Effector memory CD4-positive, alpha-beta T cell (primary cell): ENCODE measurements around the gene FAM163A.

Source experiments
- DNase-seq, 3 donors: peaks; one replicate each; pipeline ENCODE4 v3.0.0-alpha.2; 2020
- H3K27ac ChIP-seq: 2 replicates; pipeline ENCODE4 v1.7.0; 2013; ENCODE audit warnings: mild to moderate bottlenecking, low read length, moderate library complexity; ENCODE audit not compliant: insufficient read depth, poor library complexity, severe bottlenecking
- H3K27me3 ChIP-seq: replicated peaks from 2 replicates; pipeline ENCODE4 v1.7.0; 2013; ENCODE audit warnings: mild to moderate bottlenecking, low read length; ENCODE audit not compliant: insufficient read depth, control insufficient read depth, poor library complexity, severe bottlenecking
- H3K36me3 ChIP-seq: 2 replicates; pipeline ENCODE4 v1.7.0; 2013; ENCODE audit warnings: mild to moderate bottlenecking, low read length, moderate library complexity; ENCODE audit not compliant: control insufficient read depth, insufficient read depth
- H3K4me1 ChIP-seq: 2 replicates; pipeline ENCODE4 v1.7.0; 2013; ENCODE audit warnings: low read length, mild to moderate bottlenecking; ENCODE audit not compliant: control insufficient read depth, insufficient read depth, poor library complexity, severe bottlenecking
- H3K4me3 ChIP-seq: 2 replicates; pipeline ENCODE4 v1.7.0; 2013; ENCODE audit warnings: low read length, low read depth, mild to moderate bottlenecking; ENCODE audit not compliant: insufficient read depth, poor library complexity, severe bottlenecking
- H3K9me3 ChIP-seq: 2 replicates; pipeline ENCODE4 v1.7.0; 2013; ENCODE audit warnings: mild to moderate bottlenecking, low read length, moderate library complexity; ENCODE audit not compliant: control insufficient read depth

The FAM163A gene

GRCh38 chr1:179785728-179786127, 42.6 kb downstream of the FAM163A start:
- no peak overlapping the region for H3K27ac ChIP-seq
- H3K4me3 ChIP-seq, result no peak overlapping the region
- no peaks in the 10 kb centered on the region for H3K27me3 ChIP-seq
- no peaks in the 10 kb centered on the region for H3K36me3 ChIP-seq
- no peak for DNase-seq
- no peaks in the 10 kb centered on the region for H3K4me1 ChIP-seq
- no peaks in the 10 kb centered on the region for H3K9me3 ChIP-seq

- Histone ChIP-seq H3K27ac (no peak overlapping the region), H3K27me3 (no peaks in the 10 kb centered on the region), H3K36me3 (no peaks in the 10 kb centered on the region), H3K4me1 (no peaks in the 10 kb centered on the region), H3K4me3 (no peak overlapping the region), H3K9me3 (no peaks in the 10 kb centered on the region)
- no peak for DNase-seq
These were observed 44.0 kb downstream of the FAM163A start for GRCh38 chr1:179786815-179787685.

- Histone ChIP-seq H3K36me3 (no peaks in the 10 kb centered on the region), H3K9me3 (no peaks in the 10 kb centered on the region), H3K27me3 (no peaks in the 10 kb centered on the region), H3K4me3 (no peak overlapping the region), H3K27ac (no peak overlapping the region), H3K4me1 (no peaks in the 10 kb centered on the region)
- no peak for DNase-seq
These were observed 45.2 kb downstream of the FAM163A start for GRCh38 chr1:179788259-179788658.

GRCh38 chr1:179793281-179793680, 50.2 kb downstream of the FAM163A start:
- no peak overlapping the region for H3K4me3 ChIP-seq
- no peaks in the 10 kb centered on the region for H3K9me3 ChIP-seq
- DNase-seq, result no peak
- no peaks in the 10 kb centered on the region for H3K27me3 ChIP-seq
- H3K36me3 ChIP-seq, result no peaks in the 10 kb centered on the region
- H3K27ac ChIP-seq, result no peak overlapping the region
- no peaks in the 10 kb centered on the region for H3K4me1 ChIP-seq

GRCh38 chr1:179794146-179794545, 51.1 kb downstream of the FAM163A start:
- Histone ChIP-seq H3K4me1 (no peaks in the 10 kb centered on the region), H3K27me3 (no peaks in the 10 kb centered on the region), H3K36me3 (no peaks in the 10 kb centered on the region), H3K4me3 (no peak overlapping the region), H3K9me3 (no peaks in the 10 kb centered on the region), H3K27ac (no peak overlapping the region)
- DNase-seq, result no peak

- H3K4me1 ChIP-seq, result no peaks in the 10 kb centered on the region
- H3K4me3 ChIP-seq, result no peak overlapping the region
- H3K36me3 ChIP-seq, result no peaks in the 10 kb centered on the region
- H3K9me3 ChIP-seq, result no peaks in the 10 kb centered on the region
- DNase-seq, result no peak
- no peaks in the 10 kb centered on the region for H3K27me3 ChIP-seq
- no peak overlapping the region for H3K27ac ChIP-seq
These were observed 51.6 kb downstream of the FAM163A start for GRCh38 chr1:179794669-179795068.

GRCh38 chr1:179798213-179798863, 55.2 kb downstream of the FAM163A start:
- H3K9me3 ChIP-seq, result no peaks in the 10 kb centered on the region
- no peaks in the 10 kb centered on the region for H3K27me3 ChIP-seq
- H3K4me1 ChIP-seq, result no peaks in the 10 kb centered on the region
- H3K4me3 ChIP-seq, result no peak overlapping the region
- H3K27ac ChIP-seq, result no peak overlapping the region
- DNase-seq, result no peak
- no peaks in the 10 kb centered on the region for H3K36me3 ChIP-seq

- Histone ChIP-seq H3K27me3 (no peaks in the 10 kb centered on the region), H3K4me1 (no peaks in the 10 kb centered on the region)
These were observed 55.9 kb downstream of the FAM163A start for GRCh38 chr1:179798864-179799516.

GRCh38 chr1:179800481-179800880, 57.4 kb downstream of the FAM163A start:
- Histone ChIP-seq H3K36me3 (no peaks in the 10 kb centered on the region), H3K27me3 (no peaks in the 10 kb centered on the region), H3K4me1 (no peaks in the 10 kb centered on the region)

More at GRCh38 chr1:179798864-179799516, 55.9 kb downstream of the FAM163A start:
- no peak for DNase-seq
- H3K36me3 ChIP-seq, result no peaks in the 10 kb centered on the region
- H3K27ac ChIP-seq, result no peak overlapping the region
- no peaks in the 10 kb centered on the region for H3K9me3 ChIP-seq
- H3K4me3 ChIP-seq, result no peak overlapping the region

GRCh38 chr1:179803104-179803503, 60.0 kb downstream of the FAM163A start:
- DNase-seq, result no peak
- Histone ChIP-seq H3K4me1 (no peaks in the 10 kb centered on the region), H3K4me3 (no peak overlapping the region), H3K9me3 (no peaks in the 10 kb centered on the region), H3K36me3 (no peaks in the 10 kb centered on the region), H3K27ac (no peak overlapping the region), H3K27me3 (no peaks in the 10 kb centered on the region)

More at GRCh38 chr1:179800481-179800880, 57.4 kb downstream of the FAM163A start:
- Histone ChIP-seq H3K9me3 (no peaks in the 10 kb centered on the region), H3K27ac (no peak overlapping the region), H3K4me3 (no peak overlapping the region)
- no peak for DNase-seq
